Measurements from ENCODE around the gene TCN2. TPM values are rescaled to one million over a fixed set of nuclear protein-coding genes. Genes with fewer than 3 reads are reported as not detected.

Gene TCN2
- total RNA-seq, 1 experiment from 2014 or later, result 2.4 TPM

DNA sequence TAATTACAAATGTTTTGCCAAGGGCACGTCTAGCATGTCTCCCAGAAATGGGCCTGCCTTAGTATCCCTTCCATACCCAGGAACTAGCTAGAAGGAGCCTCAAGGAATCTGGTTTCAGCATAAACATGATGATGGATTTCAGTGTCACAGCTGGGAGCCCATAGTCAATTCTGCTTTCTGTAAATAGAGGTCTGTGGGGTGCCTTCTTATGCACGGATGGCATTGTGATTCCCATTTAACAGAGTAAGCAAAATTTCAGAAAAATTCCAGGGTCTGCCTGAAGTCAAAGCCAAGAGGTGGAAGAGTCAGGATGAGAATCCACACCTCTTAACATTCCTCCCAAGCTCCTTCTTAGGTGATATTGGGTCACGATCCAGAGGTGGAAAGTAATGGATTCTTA is 48.6 kb downstream of the TCN2 start:
- intact Hi-C loops (cut with micrococcal nuclease; ENCODE audit: unreplicated experiment), result no loop called here
- ATAC-seq (no peak), DNase-seq (ENCODE audit: low read depth, low spot score) (no peak)
- in situ Hi-C loops (cut with HindIII; ENCODE audit: low pct_unique_long_range_greater_than_20kb, low sequenced_read_pairs), result no loop called here
- Histone ChIP-seq H3K27me3 (ENCODE audit: control insufficient read depth, insufficient read depth, low read length) (no peaks in the 10 kb centered on the region), H3K36me3 (ENCODE audit: control insufficient read depth, insufficient read depth, low read length) (no peaks in the 10 kb centered on the region), H3K9me3 (ENCODE audit: control insufficient read depth, insufficient read depth, low read depth, low read length) (no peaks in the 10 kb centered on the region), H3K4me3 (ENCODE audit: low read depth in 2 of 2, low read length in 2 of 2) (no peak overlapping the region), H3K4me1 (ENCODE audit: control insufficient read depth, insufficient read depth, low read length) (no peaks in the 10 kb centered on the region), H3K27ac (ENCODE audit: low read length) (no peak overlapping the region)
- TF ChIP-seq, protein P1, sequence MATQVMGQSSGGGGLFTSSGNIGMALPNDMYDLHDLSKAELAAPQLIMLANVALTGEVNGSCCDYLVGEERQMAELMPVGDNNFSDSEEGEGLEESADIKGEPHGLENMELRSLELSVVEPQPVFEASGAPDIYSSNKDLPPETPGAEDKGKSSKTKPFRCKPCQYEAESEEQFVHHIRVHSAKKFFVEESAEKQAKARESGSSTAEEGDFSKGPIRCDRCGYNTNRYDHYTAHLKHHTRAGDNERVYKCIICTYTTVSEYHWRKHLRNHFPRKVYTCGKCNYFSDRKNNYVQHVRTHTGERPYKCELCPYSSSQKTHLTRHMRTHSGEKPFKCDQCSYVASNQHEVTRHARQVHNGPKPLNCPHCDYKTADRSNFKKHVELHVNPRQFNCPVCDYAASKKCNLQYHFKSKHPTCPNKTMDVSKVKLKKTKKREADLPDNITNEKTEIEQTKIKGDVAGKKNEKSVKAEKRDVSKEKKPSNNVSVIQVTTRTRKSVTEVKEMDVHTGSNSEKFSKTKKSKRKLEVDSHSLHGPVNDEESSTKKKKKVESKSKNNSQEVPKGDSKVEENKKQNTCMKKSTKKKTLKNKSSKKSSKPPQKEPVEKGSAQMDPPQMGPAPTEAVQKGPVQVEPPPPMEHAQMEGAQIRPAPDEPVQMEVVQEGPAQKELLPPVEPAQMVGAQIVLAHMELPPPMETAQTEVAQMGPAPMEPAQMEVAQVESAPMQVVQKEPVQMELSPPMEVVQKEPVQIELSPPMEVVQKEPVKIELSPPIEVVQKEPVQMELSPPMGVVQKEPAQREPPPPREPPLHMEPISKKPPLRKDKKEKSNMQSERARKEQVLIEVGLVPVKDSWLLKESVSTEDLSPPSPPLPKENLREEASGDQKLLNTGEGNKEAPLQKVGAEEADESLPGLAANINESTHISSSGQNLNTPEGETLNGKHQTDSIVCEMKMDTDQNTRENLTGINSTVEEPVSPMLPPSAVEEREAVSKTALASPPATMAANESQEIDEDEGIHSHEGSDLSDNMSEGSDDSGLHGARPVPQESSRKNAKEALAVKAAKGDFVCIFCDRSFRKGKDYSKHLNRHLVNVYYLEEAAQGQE (IDR thresholded peaks at IDR 0.05; ENCODE audit: insufficient read depth in 1 of 2, low read depth in 2 of 2, low read length in 1 of 2), result no peak
- TF ChIP-seq TCF7L2 (IDR thresholded peaks at IDR 0.05; ENCODE audit: low read depth, low read length) (no peak), POLR2AphosphoS5 (IDR thresholded peaks at IDR 0.05; ENCODE audit: low read depth, low read length) (no peak), SIN3A (IDR thresholded peaks at IDR 0.05; ENCODE audit: borderline replicate concordance, insufficient read depth, low read depth, low read length) (no peak)
- TF ChIP-seq, protein P2, sequence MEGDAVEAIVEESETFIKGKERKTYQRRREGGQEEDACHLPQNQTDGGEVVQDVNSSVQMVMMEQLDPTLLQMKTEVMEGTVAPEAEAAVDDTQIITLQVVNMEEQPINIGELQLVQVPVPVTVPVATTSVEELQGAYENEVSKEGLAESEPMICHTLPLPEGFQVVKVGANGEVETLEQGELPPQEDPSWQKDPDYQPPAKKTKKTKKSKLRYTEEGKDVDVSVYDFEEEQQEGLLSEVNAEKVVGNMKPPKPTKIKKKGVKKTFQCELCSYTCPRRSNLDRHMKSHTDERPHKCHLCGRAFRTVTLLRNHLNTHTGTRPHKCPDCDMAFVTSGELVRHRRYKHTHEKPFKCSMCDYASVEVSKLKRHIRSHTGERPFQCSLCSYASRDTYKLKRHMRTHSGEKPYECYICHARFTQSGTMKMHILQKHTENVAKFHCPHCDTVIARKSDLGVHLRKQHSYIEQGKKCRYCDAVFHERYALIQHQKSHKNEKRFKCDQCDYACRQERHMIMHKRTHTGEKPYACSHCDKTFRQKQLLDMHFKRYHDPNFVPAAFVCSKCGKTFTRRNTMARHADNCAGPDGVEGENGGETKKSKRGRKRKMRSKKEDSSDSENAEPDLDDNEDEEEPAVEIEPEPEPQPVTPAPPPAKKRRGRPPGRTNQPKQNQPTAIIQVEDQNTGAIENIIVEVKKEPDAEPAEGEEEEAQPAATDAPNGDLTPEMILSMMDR (IDR thresholded peaks at IDR 0.05), result no peak
- ChIA-PET CTCF (no interaction called here), POLR2A (interaction anchor here (0.6 kb wide), 1 partner anchor 271 kb away, joined by 4 read pairs; no protein-coding TSS in a partner anchor)
- BruUV-seq (replicated peaks), result no TSS peak

DNA sequence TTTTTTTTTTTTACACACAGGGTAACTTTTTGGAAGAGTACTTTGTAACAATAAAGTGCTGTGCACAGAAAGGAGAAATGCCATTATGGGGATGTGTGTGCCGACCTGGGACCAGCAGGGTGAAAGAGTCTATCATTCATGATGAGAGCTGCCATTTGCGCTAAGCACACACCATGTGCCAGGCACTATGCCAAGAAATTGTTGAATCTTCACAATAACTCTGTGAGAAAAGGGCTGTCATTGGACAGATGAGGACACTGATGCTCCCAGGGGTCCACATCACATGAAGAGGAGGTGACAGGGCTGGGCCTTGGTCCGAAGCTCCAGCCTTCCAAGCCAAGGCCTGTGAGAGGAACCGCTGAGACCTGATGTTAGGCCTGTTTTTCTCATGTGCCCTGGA is 55.1 kb downstream of the TCN2 start:
- H3K9me3 ChIP-seq (ENCODE audit: control insufficient read depth, insufficient read depth, low read depth, low read length), result no peaks in the 10 kb centered on the region
- POLR2A ChIA-PET, result no interaction called here
- no peaks in the 10 kb centered on the region for H3K27me3 ChIP-seq (ENCODE audit: control insufficient read depth, insufficient read depth, low read length)
- in situ Hi-C loops (cut with HindIII; ENCODE audit: low pct_unique_long_range_greater_than_20kb, low sequenced_read_pairs) (no loop called here), intact Hi-C loops (cut with micrococcal nuclease; ENCODE audit: unreplicated experiment) (no loop called here)
- TF ChIP-seq POLR2AphosphoS5 (IDR thresholded peaks at IDR 0.05; ENCODE audit: low read depth, low read length), result no peak
- TF ChIP-seq, protein P1 (IDR thresholded peaks at IDR 0.05; ENCODE audit: insufficient read depth in 1 of 2, low read depth in 2 of 2, low read length in 1 of 2), result no peak
- no peak for TF ChIP-seq SIN3A (IDR thresholded peaks at IDR 0.05; ENCODE audit: borderline replicate concordance, insufficient read depth, low read depth, low read length)
- TF ChIP-seq, protein P2 (IDR thresholded peaks at IDR 0.05), result no peak
- TF ChIP-seq TCF7L2 (IDR thresholded peaks at IDR 0.05; ENCODE audit: low read depth, low read length), result no peak
- CTCF ChIA-PET, result no interaction called here
- ATAC-seq, result no peak
- no peak overlapping the region for H3K4me3 ChIP-seq (ENCODE audit: low read depth in 2 of 2, low read length in 2 of 2)
- no peaks in the 10 kb centered on the region for H3K4me1 ChIP-seq (ENCODE audit: control insufficient read depth, insufficient read depth, low read length)
- H3K36me3 ChIP-seq (ENCODE audit: control insufficient read depth, insufficient read depth, low read length), result peaks cover 4% of the 10 kb centered on the region
- H3K27ac ChIP-seq (ENCODE audit: low read length), result no peak overlapping the region
- DNase-seq (ENCODE audit: low read depth, low spot score), result no peak
- BruUV-seq (replicated peaks), result no TSS peak
